GM18909 (cell line): ENCODE results near the gene SCNN1A.

Experiments
- ATAC-seq: cut with Tn5 transposase; IDR thresholded peaks from one replicate; pipeline ENCODE4 v1.9.1; 2021; ENCODE audit warnings: mild to moderate bottlenecking; ENCODE audit not compliant: unreplicated experiment, poor library complexity

The SCNN1A gene

DNA sequence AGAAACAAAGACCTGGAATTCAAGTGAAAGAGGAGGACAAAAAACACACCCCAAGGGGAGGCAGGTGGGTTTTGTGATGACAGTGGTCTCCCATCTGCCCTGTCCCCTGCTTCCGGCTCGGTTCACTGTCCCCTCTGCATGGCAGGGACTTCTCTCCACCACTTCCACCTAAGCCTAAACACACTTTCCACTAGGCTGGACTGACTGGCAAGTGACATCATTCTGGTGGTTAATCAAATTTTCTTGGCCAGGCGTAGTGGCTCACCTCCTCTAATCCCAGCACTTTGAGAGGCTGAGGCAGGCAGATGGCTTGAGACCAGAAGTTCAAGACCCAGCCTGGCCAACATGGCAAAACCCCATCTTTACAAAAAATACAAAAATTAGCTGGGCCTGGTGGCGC, 53.0 kb downstream of the SCNN1A start:
- no peak for ATAC-seq

DNA sequence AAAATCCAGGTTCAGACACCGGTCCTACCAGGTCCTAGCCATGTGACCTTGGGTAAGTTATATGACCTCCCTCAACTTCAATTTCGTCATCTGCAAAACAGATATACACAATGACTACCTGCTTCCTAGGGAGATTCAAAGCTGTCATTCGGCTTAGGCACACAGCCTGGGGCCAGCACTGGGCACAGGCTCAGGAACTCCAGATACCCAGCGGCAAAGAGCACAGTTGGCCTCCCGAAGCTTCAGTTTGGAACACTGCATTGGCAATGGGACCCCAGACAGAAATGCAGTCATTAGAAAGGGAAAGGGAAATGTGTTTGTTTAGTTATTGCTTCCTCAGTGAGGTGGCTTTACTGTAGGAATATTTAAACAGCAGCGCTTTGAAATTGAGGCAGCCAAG, 53.5 kb downstream of the SCNN1A start:
- no peak for ATAC-seq

DNA sequence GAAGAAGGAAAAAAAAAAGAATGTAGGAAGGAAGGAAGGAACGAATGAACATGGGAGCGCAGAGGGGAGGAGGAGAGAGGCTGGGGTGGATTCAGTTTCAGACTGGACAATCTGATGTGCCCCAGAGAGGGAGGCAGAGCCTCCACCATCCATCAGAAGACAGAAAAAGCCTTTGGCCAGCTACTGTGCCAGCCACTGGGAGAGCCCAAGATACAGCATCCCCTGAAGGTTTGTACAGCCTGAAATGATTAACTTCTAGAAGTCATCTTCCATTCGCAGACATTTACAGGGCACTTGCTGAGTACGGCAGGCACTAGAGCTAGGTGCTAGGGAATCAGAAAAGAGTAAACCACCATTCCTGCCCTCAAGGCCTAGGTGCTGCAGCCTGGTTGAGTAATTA, 55.9 kb downstream of the SCNN1A start:
- ATAC-seq = no peak

DNA sequence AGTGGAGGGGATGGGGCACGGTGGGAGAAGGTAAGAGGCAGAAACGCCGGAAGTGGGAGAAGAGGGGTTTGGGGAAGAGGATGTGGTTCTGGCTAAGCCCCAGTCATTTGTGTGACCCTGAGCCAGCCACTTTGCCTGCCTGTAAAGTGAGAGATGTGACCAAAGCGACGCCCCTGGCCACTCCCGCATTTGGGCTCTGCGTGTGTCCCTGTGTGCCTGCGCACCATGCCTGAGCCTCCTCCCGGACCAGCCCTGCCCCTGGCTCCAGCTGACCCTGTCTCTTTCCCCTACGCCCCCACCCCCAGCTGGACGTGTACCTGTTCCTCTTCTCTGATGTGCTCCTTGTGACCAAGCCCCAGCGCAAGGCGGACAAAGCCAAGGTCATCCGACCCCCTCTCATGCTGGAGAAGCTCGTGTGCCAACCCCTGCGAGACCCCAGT, 56.9 kb downstream of the SCNN1A start:
- ATAC-seq = no peak

DNA sequence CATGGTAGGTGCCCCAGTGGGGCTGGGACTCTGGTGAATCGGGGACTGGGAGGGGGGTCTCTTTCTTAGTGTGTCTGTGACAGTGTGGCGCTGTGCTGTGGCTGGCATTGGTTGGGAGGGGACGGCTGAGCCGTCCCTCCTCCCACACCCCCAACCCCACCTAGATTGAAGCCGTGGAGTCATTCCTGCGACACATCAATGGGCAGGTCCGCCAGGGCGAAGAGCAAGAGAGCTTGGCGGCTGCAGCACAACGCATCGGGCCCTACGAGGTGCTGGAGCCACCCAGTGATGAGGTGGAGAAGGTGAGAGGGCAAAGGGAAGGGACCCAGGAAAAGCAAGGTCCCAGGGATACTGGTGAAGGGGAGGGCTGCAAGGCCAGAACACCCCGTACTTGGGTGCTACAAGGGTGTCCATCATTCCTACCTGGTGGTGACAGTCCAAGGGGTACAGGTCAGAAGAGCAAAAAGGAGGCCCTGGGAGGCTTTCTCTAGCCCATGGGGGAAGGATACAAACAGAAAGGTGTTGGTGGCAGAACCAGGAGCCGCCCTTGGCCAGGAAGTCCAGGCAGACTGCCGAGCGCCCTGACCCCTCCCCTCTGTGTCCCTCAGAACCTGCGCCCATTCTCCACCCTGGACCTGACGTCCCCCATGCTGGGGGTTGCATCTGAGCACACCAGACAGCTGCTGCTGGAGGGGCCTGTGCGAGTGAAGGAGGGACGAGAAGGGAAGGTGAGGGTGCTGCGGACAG, 57.5 kb downstream of the SCNN1A start:
- ATAC-seq = no peak

DNA sequence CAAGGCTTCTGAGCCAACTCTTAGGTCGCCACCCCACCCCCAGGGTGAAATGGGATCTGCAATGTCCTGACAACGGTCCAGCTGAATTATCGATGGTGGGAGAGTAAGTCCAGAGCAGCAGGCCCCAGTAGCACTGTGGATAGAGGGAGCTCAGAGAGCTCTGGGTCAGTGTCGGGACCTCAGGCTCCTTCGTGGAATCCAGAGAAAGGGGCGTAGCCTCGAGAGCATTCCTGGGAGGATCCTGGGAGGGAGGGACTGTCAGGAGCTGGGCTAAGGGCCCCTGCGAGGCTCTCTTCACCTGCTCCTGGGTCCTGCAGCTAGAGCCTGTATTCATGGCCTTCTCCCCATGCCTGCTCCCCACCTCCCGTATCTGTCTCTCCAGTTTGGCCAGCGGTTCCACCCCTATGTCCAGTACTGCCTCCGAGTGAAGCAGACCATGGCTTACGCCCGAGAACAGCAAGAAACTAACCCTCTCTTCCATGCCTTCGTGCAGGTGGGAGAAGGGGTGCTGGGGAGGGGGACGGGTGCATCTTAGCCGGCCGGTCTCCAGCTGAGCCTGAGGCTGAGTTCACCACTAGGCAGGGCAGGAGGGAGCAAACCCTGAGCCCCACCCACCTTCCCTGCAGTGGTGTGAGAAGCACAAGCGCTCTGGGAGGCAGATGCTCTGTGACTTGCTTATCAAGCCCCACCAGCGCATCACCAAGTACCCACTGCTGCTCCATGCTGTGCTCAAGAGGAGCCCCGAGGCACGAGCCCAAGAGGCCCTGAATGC, 58.3 kb downstream of the SCNN1A start:
- ATAC-seq = no peak

DNA sequence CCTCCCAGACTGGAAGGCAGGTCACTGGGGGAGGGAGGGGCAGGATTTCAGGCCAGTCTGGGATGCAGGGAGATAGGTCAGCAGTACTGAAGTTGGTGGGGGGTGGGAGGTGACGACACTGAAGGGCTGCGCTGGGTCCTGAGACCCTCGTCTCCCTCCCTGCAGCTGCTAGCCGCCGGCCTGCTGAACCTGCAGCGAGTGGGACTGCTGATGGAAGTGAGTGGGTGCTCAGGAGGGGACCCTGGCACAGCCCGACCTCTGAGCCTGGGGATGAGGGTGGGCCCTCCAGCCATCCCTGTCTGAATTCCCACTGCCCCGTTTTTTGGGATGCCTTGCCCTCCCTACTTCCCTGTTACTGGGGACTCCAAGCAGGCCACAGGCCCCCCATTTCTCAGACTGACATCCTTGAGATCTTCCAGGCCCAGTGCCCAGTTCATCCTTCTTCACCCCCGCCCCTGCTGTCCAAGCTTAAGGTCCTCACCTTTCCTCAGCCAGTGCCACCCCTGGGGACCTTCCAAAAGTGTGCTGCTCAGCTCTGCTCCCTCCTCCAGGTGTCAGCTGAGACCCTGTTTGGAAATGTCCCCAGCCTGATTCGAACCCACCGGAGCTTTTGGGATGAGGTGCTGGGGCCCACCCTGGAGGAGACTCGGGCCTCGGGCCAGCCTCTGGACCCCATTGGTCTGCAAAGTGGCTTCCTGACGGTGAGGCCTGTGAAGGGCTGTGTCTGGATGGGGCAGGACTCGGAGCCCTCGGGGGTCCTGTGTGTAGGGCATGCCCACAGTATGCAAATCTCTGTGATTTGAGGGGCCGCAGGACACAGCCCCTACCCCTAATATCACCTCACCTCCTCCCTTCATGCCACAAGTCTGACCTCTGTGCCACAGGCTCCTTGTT, 59.4 kb downstream of the SCNN1A start:
- no peak for ATAC-seq

DNA sequence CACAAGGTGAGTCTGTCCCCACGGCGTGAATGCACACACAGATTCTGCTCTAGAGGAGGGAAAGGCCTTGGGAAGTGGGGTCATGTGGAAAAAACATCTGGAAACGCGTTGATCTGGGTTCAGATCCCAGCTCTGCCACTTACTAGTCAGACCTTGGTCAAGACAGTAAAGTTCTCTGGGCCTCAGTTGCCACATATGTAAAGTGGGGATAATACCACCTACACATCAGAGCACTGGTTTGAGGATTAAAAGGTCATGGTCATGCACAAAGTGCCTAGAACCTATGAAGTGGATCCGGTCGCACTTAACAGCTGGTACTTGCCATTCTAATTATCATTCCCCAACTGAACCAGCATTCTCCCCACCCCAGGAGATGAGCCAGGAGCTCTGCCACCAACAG, 60.2 kb downstream of the SCNN1A start:
- ATAC-seq = no peak

DNA sequence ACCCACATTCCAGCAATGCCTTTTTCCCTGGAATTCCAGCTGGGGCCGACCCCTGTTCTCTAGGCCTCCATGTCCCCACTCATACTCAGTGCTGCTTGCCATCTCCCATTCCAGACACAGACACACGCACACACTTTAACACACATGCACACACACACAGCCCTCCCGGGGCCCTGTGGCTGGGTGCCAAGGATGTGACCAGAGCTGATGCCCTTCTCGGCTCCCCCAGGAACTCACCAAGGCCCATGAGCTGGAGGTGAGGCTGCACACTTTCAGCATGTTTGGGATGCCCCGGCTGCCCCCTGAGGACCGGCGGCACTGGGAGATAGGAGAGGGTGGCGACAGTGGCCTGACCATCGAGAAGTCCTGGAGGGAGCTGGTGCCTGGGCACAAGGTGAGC, 60.6 kb downstream of the SCNN1A start:
- ATAC-seq = no peak

DNA sequence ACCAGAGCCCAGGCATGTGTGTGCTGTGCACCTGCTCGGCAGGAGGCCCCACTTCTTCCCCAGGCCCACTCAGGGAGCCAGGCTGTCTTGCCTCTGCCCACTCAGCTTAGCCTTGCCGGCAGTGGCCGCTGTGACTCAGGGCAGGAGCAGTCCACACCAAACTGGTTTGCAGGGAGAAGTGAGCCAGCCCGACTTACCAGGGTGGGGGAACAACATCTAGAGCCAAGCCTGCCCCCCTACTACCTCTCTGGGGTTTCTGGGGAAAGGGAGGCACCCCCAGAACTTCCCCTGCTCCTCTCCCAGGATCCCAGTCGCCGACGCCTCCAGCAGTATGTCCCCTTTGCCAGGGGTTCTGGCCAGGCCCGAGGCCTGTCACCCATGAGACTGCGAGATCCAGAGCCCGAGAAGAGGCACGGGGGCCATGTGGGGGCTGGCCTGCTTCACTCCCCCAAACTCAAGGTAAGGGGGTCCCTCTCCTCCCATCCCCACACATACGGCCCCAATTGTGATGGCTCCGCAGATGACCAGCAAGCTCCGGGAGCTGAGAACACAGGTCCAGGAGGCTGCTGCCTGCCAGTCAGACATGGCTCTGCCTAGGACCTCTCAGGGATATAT, 61.9 kb downstream of the SCNN1A start:
- ATAC-seq = no peak

DNA sequence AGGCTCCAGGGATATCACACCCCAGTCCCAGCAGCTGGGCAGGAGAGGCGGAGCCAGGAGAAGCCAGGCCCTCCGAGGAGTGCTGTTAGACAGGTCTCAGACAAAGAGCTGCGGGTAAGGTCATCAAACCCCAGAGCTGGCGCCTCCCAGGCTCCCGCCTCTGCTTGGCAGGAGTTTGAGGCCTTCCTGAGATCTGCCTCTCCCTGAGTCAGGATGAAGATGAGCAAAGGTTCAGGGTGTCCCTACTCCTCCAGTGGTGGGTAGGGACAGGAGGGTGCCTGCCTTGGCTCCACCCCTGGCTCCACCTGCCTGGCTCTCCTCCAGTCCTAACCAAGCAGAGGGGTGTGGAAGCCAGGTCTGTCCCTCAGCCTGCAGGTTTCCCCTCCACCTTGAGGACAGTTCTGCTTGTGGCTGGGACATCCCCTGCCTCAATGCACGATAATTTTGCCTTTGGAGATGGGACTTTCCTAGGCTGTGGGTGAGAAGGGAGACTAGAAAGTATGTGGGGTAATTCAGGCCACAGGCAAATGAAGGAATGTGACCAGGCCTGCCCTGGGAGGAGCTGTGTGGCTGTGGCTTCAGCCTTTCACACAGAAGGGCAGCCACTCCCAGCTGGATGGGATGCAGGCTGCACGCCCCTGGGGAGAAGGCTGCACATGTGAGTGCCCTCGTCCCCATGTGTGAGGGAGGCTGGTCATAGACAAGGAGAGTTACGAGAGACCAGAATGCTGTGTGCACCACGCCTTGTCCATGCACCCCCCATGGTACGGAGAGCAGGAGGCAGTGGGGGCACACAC, 62.6 kb downstream of the SCNN1A start:
- no peak for ATAC-seq

DNA sequence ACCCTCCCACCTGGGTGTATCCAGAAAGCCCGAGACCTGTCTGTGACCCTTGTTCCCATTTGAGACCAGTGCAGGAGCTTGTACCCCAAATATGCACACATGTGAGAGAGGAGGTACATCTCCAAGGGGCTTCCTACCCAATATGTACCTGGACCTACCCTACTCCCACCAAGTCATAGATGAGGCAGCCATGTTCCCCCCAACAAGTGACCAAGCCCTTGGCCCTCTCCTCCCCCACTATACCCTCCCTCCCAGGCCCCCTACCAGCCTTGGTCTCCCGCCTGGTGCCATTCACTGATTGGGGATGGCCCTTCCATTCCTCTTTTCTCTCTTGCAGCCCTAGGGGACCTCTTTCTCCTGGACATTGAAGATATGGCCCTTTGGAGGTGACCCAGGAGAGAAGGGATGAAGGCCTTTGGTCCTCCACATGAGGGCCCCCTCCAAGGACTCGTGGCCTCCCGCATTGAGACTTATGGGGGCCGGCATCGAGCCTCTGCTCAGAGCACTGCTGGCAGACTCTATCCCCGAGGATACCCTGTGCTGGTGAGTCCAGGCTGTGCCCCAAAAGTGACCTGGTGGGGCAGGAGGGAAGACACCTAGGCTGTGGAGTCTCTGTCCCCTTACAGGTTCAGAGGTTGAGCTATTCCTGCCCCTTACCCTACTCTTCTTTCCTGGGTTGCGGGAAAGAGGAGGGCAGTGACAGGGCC, 63.4 kb downstream of the SCNN1A start:
- no peak for ATAC-seq

DNA sequence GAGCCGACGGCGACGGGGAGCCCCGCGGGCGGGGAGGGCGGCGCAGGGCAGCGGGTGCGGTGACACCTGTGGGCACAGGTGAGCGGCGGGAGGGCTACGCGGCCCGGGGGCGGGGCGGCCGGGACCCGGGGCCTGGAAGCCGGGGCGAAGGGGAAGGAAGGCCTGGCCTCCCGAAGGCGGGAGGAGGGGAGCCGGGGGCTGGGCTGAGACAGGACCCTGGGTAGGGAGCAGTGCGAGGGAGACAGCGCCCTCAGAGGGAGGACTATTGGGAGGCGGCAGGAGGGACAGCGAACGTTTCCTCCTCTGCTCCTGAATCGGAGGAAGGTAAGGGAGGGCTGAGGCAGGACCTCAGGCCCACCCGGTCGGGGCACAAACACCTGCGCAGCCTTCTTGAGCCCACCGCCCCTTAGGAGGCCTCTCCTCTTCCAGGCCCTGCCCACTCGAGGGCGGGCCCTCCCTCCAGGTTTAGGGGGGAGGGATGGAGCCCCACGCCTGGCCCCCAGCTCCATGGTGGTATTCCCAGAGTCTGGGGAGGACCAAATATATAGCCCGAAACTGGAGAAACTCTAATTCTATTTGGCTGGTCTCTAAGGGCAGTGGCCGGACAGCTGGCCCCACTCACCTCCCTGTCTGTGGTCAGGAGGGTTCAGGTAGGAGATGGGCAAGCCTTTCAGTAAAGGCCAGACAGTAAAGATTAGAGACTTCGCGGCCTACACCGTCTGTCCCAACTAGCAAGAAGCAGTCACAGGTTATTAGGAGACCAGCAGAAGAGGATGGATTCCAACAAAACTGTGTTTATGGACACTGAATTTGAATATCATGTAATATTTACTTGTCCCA, 64.4 kb downstream of the SCNN1A start:
- ATAC-seq = no peak

DNA sequence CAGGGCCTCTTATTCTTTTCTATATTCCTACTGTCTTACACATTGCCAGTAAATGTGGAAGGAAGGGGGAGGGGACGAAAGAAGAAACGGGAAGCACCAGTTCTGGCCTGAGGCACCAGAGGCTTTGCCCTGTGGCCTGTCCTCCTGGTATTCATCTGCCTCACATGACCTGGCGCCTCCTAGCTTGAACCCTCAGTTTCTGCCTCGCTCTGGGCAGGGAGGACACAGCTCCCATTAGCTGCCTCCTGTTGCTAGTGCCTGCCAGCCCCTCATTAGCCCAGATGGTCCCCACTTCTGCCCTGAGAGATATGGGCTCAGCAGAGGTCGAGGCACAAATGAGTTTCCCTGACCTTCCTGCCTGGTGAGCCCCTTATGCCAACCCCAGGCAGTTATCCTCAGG, 67.8 kb downstream of the SCNN1A start:
- no peak for ATAC-seq

DNA sequence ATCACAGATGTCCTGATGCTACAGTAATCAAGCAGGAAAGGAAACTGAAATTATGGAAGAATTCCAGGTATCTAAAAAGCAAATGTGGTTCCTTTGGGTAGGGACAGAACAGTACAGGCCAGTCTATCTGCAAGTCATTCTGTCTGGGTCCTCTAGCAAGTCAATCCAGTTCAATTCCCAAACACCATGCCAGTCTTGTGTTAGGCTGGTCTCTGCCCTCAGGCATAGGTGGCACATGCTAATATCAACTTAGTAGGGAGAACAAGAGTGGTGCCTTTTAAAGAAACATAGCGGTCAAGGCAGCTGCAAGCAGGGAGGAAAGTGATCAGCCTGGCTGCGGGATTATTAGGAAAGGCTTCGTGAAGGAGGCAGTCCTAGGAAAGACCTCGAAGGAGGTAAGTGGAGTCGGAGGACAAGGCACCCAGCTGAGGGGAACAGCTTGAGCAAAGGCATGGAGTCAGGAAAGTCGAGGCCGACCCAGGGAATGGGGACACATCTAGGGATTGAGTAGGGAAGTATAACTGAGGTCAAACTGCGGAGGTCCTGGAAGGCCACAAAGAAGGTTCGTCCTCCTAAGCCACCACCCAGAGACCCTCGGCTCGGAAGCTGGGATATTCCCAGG, 68.7 kb downstream of the SCNN1A start:
- no peak for ATAC-seq

DNA sequence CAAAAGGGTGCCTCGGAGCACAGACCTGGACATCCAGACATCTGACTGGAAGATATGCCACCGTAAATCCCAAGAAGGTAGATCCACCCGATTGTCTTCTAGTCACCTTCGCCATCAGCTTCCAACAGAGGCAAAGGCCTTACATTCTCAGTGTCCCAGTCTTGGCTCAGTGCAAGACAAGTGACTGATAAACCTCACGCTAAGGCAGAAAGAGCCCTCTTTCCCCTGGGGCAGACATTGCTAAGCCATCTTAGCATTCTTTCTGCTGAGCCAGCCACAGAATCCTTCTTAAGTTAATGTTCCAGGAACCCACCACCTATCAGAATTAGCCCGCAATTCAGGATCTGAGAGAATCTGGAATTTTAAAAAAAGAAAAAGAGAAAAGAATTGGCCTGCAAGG, 69.2 kb downstream of the SCNN1A start:
- ATAC-seq = no peak

DNA sequence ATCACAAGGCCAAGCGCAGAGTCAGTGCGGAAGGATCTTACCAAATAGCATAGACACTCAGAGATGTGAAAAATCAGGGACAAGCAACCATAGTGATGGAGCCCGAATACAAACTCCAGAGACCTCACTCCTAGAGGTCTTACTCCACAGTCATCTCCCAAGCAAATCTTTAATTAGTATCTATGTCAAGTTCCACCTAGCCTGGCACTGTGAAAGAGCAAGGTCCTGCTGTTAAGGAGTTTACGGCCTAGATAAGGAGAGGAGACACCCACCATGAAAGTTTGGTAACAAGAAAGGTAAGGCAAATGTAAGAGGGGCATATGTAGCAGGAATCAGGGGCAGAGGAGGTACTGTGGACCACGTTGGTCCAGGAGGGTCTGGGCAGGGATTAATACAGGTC, 72.3 kb downstream of the SCNN1A start:
- no peak for ATAC-seq

DNA sequence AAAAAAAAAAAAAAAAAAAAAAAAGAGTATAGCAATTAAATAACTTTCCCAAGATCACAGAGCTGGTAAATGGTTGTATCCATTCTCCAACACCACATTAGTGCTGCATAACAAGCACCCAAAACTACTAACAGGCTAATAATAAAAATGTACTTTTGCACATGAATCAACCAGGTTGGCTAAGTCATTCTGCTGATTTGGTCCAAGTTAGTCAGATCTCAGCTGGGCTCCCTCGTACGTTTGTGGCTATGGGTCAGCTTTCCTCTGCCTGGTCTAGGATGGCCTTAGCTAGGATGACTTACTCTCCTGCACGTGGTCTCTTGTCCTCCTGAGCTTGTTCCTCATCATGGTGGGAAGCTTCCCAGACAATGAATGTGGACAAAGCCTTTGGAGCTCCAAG, 72.7 kb downstream of the SCNN1A start:
- no peak for ATAC-seq
